Right lobe of liver (tissue), 6 donors: ENCODE measurements around the gene HHIP. TPM values are rescaled to one million over a fixed set of nuclear protein-coding genes. Genes with fewer than 3 reads are reported as not detected.

ENCODE experiments used
- ATAC-seq, 4 donors: fragments of 200-7000 bp; cut with Tn5 transposase; one replicate each; pipeline ENCODE4 v1.9.1; 2020; ENCODE audit warnings: mild to moderate bottlenecking in 4 of 4, moderate library complexity in 4 of 4
- DNase-seq, 3 donors: peaks; one replicate each; pipeline ENCODE4 v3.0.0-alpha.2; 2020
- H3K27ac ChIP-seq, 3 donors: fragments of 200-600 bp; one replicate each; pipeline ENCODE4 v1.8.0; 2022
- H3K27me3 ChIP-seq, 2 donors: fragments of 200-600 bp; one replicate each; pipeline ENCODE4 v1.8.0; 2022
- H3K36me3 ChIP-seq, 4 donors: fragments of 200-600 bp; sonication (generic) in 1 of 4; one replicate each; pipeline versions ENCODE4 v1.5.1 to v1.8.0; 2017 to 2022; ENCODE audit warnings: control low read depth in 1 of 4
- H3K4me1 ChIP-seq, 4 donors: fragments of 200-600 bp; sonication (generic) in 1 of 4; one replicate each; pipeline versions ENCODE4 v1.5.1 to v1.8.0; 2017 to 2022; ENCODE audit warnings: control low read depth in 1 of 4
- H3K4me3 ChIP-seq, 3 donors: fragments of 200-600 bp; one replicate each; pipeline ENCODE4 v1.8.0; 2022
- H3K9me3 ChIP-seq, 4 donors: fragments of 200-600 bp; sonication (generic) in 1 of 4; one replicate each; pipeline versions ENCODE4 v1.5.1 to v1.8.0; 2017 to 2022; ENCODE audit warnings: control low read depth in 1 of 4
- CTCF ChIP-seq, 4 donors: fragments of 200-600 bp in 3 of 4; fragments of 450-650 bp in 1 of 4; IDR thresholded peaks; one replicate each; pipeline versions ENCODE4 v1.5.1 to v1.8.0; 2016 to 2022; ENCODE audit warnings: antibody characterized with exemption in 4 of 4, mild to moderate bottlenecking in 2 of 4
- POLR2A ChIP-seq: fragments of 450-650 bp; IDR thresholded peaks from one replicate; pipeline ENCODE4 v1.6.1; 2017; ENCODE audit warnings: antibody characterized with exemption, mild to moderate bottlenecking
- WGBS: methylation state at CpG from one replicate; pipeline ENCODE4 v1.1.6; 2018; ENCODE audit warnings: low coverage, low lambda C conversion rate; ENCODE audit not compliant: insufficient coverage; ENCODE audit errors: missing lambda C conversion rate; 5-methylcytosine and 5-hydroxymethylcytosine counted together
- intact Hi-C, 2 donors: fragments of 100-400 bp; cut with DNase I; formaldehyde crosslinking; loops; one replicate each; pipeline versions ENCODE4 v1.11.2 to v1.14.1; 2022
- total RNA-seq, 6 experiments: library from RNA; depleted of rRNA in 2 of 6; stranded (reverse); fragments of >200 nt in 2 of 6; fragmentation: NEBNext Ultra II Directional in 3 of 6; extraction: Animal tissue kit (Norgen Biotek cat#: 25700) in 3 of 6; gene quantifications; one replicate each; pipeline versions ENCODE4 v1.1.0 to v1.2.4, GENCODE V29; 2016 to 2023
- donor health status: DM: no; HTN: yes; CAD: no.
- donor health status: DM: no; HTN: no; CAD: no.
- donor health status: DM: no; HTN: no; CAD: no.
- donor health status: DM: no; HTN: yes; CAD: no.
- donor health status: DM: no; HTN: yes; CAD: no.

The HHIP gene
- total RNA-seq, 6 experiments from 2014 or later = 3.3 to 17.5 (median 6.3) TPM

- intact Hi-C loops = no loop called here
- ATAC-seq = no peak
- Histone ChIP-seq H3K4me3 (no peak overlapping the region), H3K27me3 (peaks cover 0 to 13% of the 10 kb centered on the region in 2 donors), H3K9me3 (no peaks in the 10 kb centered on the region), H3K4me1 (peaks cover 0 to 13% (median 0%) of the 10 kb centered on the region in 4 donors), H3K36me3 (no peaks in the 10 kb centered on the region), H3K27ac (no peak overlapping the region)
- TF ChIP-seq CTCF (IDR thresholded peaks at IDR 0.05) (no peak), POLR2A (no peak)
- DNase-seq = no peak
- 69% methylated on average over 5 of the region's 5 CpGs for WGBS
Measured at GRCh38 chr4:144650311-144651005, 4.5 kb downstream of the HHIP start.

GRCh38 chr4:144653781-144654545 lies 8.0 kb downstream of the HHIP start:
- TF ChIP-seq POLR2A (no peak), CTCF (IDR thresholded peaks at IDR 0.05) (no peak)

GRCh38 chr4:144655491-144655890 lies 9.5 kb downstream of the HHIP start:
- ATAC-seq = no peak
- TF ChIP-seq CTCF (IDR thresholded peaks at IDR 0.05) = no peak
- no peak for TF ChIP-seq POLR2A
- DNase-seq = no peak
- Histone ChIP-seq H3K4me1 (no peaks in the 10 kb centered on the region), H3K36me3 (no peaks in the 10 kb centered on the region), H3K9me3 (no peaks in the 10 kb centered on the region), H3K4me3 (no peak overlapping the region), H3K27me3 (no peaks in the 10 kb centered on the region), H3K27ac (no peak overlapping the region)
- intact Hi-C loops = no loop called here
- WGBS = 67% methylated on average over 2 of the region's 2 CpGs

More at GRCh38 chr4:144653781-144654545, 8.0 kb downstream of the HHIP start:
- H3K27me3 ChIP-seq = no peaks in the 10 kb centered on the region
- no peaks in the 10 kb centered on the region for H3K9me3 ChIP-seq
- ATAC-seq (no peak), DNase-seq (no peak)
- H3K4me3 ChIP-seq = no peak overlapping the region
- 51% methylated on average over 4 of the region's 4 CpGs for WGBS
- H3K4me1 ChIP-seq = no peaks in the 10 kb centered on the region
- H3K36me3 ChIP-seq = no peaks in the 10 kb centered on the region
- intact Hi-C loops = no loop called here
- H3K27ac ChIP-seq = no peak overlapping the region

DNA sequence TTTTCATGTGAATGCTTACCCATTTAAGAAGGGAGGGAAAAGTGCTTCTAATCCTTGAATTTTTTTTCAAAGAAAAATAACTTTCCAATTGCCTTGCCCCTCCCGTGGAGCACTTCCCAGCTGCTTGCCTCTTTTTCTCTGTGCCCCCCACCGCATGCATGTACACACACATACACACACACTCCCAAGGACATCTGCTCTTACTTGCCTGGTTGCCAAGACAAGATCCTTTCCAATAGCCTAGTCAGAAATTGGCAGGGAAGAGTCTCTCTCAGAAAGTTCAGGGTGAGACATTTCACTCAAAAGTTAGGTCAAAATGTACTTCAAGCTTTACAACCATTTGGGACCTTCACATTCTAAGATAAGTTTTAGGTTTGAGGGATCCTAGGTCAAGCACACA lies 10.9 kb downstream of the HHIP start:
- Histone ChIP-seq H3K4me3 (no peak overlapping the region), H3K27me3 (no peaks in the 10 kb centered on the region), H3K27ac (no peak overlapping the region), H3K4me1 (no peaks in the 10 kb centered on the region), H3K36me3 (no peaks in the 10 kb centered on the region), H3K9me3 (no peaks in the 10 kb centered on the region)
- intact Hi-C loops = no loop called here
- 36% methylated on average over 2 of the region's 2 CpGs for whole genome bisulfite sequencing
- DNase-seq = no peak
- TF ChIP-seq POLR2A (no peak), CTCF (IDR thresholded peaks at IDR 0.05) (no peak)
- ATAC-seq = no peak
